Caco-2 (cell line): Measurements from ENCODE around the gene R3HDM2. TPM values are rescaled to one million over a fixed set of nuclear protein-coding genes. Genes with fewer than 3 reads are reported as not detected.

Source experiments
- BruUV-seq: library from RNA; stranded (reverse); fragments of 400-500 nt; replicated peaks from 2 replicates; lab custom pipeline; 2021; lab: Mats Ljungman, UMichigan
- CTCF ChIA-PET: fragments of 300-600 bp; sonication (Branson Sonifier 250); formaldehyde crosslinking; loops from one replicate; lab custom pipeline; 2022; ENCODE audit warnings: antibody characterized with exemption; lab: Charles Lee
- POLR2A ChIA-PET: fragments of 300-600 bp; sonication (Branson Sonifier 250); formaldehyde crosslinking; loops from one replicate; lab custom pipeline; 2022; ENCODE audit warnings: antibody characterized with exemption; lab: Charles Lee
- DNase-seq, 2 experiments: peaks; one replicate each; pipeline versions ENCODE4 v3.0.0 to v3.0.0-alpha.2; 2020 to 2022
- H3K27me3 ChIP-seq: replicated peaks from 2 replicates; pipeline ENCODE4 v1.6.0; 2011; ENCODE audit warnings: low read length; ENCODE audit not compliant: control insufficient read depth, insufficient read depth
- H3K36me3 ChIP-seq: 2 replicates; pipeline ENCODE4 v1.5.1; 2011; ENCODE audit warnings: low read length; ENCODE audit not compliant: control insufficient read depth, insufficient read depth
- H3K4me1 ChIP-seq: fragments of 250-450 bp; sonication (Bioruptor Pico); 2 replicates; pipeline ENCODE4 v1.5.1; 2020; ENCODE audit warnings: mild to moderate bottlenecking
- H3K4me3 ChIP-seq: 2 replicates; pipeline ENCODE4 v1.5.1; 2011; ENCODE audit warnings: low read depth, mild to moderate bottlenecking, control low read depth, low read length
- H3K9me3 ChIP-seq: fragments of 250-450 bp; sonication (Bioruptor Pico); 2 replicates; pipeline ENCODE4 v1.5.1; 2020; ENCODE audit warnings: mild to moderate bottlenecking, moderate library complexity
- H3K27ac Mint-ChIP-seq: one replicate; pipeline ENCODE4 v1.8.0; 2022; ENCODE audit warnings: mixed read lengths; ENCODE audit not compliant: unreplicated experiment
- H3K27me3 Mint-ChIP-seq: one replicate; pipeline ENCODE4 v1.8.0; 2022; ENCODE audit warnings: mixed read lengths; ENCODE audit not compliant: insufficient read depth, unreplicated experiment
- H3K36me3 Mint-ChIP-seq: one replicate; pipeline ENCODE4 v1.8.0; 2022; ENCODE audit warnings: mild to moderate bottlenecking, mixed read lengths; ENCODE audit not compliant: insufficient read depth, unreplicated experiment
- H3K4me1 Mint-ChIP-seq: one replicate; pipeline ENCODE4 v1.8.0; 2022; ENCODE audit warnings: low read depth, mixed read lengths; ENCODE audit not compliant: unreplicated experiment
- H3K4me3 Mint-ChIP-seq: one replicate; pipeline ENCODE4 v1.8.0; 2022; ENCODE audit warnings: mild to moderate bottlenecking, moderate library complexity, mixed read lengths; ENCODE audit not compliant: unreplicated experiment
- H3K9me3 Mint-ChIP-seq: one replicate; pipeline ENCODE4 v1.8.0; 2022; ENCODE audit warnings: mixed read lengths; ENCODE audit not compliant: unreplicated experiment
- CTCF ChIP-seq, 2 experiments: fragments of 200-600 bp in 1 of 2; IDR thresholded peaks; 1 replicate in 1 of 2; 2 replicates in 1 of 2; pipeline versions ENCODE4 v1.5.1 to v1.8.0; 2011 to 2022; ENCODE audit warnings: antibody characterized with exemption in 1 of 2, control low read depth in 1 of 2, inconsistent platforms in 1 of 2, low read depth in 1 of 2, low read length in 1 of 2, mild to moderate bottlenecking in 1 of 2, moderate library complexity in 1 of 2; ENCODE audit not compliant: insufficient read depth in 1 of 2, severe bottlenecking in 1 of 2, unreplicated experiment in 1 of 2
- intact Hi-C: fragments of 100-400 bp; cut with micrococcal nuclease; formaldehyde crosslinking; loops from one replicate; pipeline ENCODE4 v1.10.0; 2022; ENCODE audit not compliant: unreplicated experiment
- total RNA-seq: library from RNA; stranded (reverse); gene quantifications from 2 replicates; pipeline ENCODE4 v1.2.3, GENCODE V29; 2022

The R3HDM2 gene
- total RNA-seq, 1 experiment from 2014 or later = 33.7 TPM

GRCh38 chr12:57219205-57219992, 211.4 kb downstream of the R3HDM2 start:
- no TSS peak for BruUV-seq
- CTCF ChIA-PET = interaction anchor here (0.8 to 1.3 kb wide), 2 partner anchors 10 to 107 kb away, joined by 4 to 5 read pairs; partner anchors contain the start of gene SHMT2
- H3K27me3 ChIP-seq = peaks cover 10% of the 10 kb centered on the region
- H3K4me3 ChIP-seq = no peak overlapping the region
- Mint-ChIP-seq H3K27ac (no peak overlapping the region), H3K4me3 (peak overlapping the region; percentile 18), H3K9me3 (no peaks in the 10 kb centered on the region), H3K36me3 (peaks cover 28% of the 10 kb centered on the region), H3K27me3 (peaks cover 27% of the 10 kb centered on the region), H3K4me1 (peaks cover 30% of the 10 kb centered on the region)
- POLR2A ChIA-PET = interaction anchor here (4.5 kb wide), 1 partner anchor 10 kb away, joined by 26 read pairs; the partner anchor contains the start of gene SHMT2
- DNase-seq = no peak
- H3K4me1 ChIP-seq = peaks cover 10% of the 10 kb centered on the region
- no peak for TF ChIP-seq CTCF (IDR thresholded peaks at IDR 0.05; ENCODE audit: insufficient read depth in 1 of 2, low read depth in 1 of 2, low read length in 1 of 2, severe bottlenecking in 1 of 2, unreplicated experiment in 1 of 2)
- H3K36me3 ChIP-seq = no peaks in the 10 kb centered on the region
- intact Hi-C loops = no loop called here
- no peaks in the 10 kb centered on the region for H3K9me3 ChIP-seq

DNA sequence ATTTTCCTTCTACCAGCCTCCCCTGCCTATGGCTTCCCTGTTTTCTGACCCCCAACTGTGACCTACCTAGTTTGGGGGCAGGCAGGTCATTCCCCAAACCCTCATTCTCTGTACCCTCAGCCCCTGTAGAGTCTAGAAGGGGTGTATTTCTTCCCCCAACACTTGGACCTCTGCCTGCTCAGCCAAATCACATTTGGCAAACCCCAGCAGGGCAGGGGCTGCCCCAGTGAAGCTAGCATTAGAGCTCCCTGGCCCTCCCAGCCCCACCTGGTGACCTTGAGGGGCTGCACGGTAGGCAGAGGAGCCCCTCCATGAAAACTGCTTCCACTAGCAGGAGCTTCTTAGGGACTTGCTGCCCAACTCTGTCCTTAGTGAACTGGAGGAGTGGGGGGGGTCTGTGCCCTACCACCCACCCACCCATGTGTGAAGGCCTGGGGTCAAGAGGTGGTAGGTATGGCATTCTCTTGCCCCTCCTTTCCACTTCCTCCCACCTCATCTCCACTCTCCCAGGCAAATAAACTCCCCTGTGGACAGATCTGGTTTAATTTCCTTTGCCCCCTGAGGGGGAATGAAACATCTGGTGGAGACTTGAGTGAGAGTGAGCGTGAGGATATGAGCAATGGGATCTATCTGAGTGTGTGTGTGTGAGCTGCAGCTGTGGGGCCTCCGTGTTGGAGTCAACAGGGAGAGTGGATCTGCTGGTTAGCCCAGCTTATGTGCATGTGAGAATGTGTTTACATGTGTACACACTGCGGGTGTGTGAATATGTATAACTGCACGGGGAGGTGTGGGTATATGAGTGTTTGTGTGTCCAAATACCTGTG, 212.6 kb downstream of the R3HDM2 start:
- TSS peak; percentile 3 for BruUV-seq
- POLR2A ChIA-PET = interaction anchor here (0.6 to 4.5 kb wide), 2 partner anchors 11 to 203 kb away, joined by 9 to 26 read pairs; partner anchors contain the start of gene SHMT2
- H3K27ac Mint-ChIP-seq = no peak overlapping the region

More for the DNA sequence above, 212.6 kb downstream of the R3HDM2 start:
- Mint-ChIP-seq H3K4me1 (peaks cover 35% of the 10 kb centered on the region), H3K27me3 (peaks cover 27% of the 10 kb centered on the region), H3K36me3 (peaks cover 27% of the 10 kb centered on the region), H3K4me3 (peak overlapping the region; percentile 82), H3K9me3 (no peaks in the 10 kb centered on the region)
- H3K27me3 ChIP-seq = peaks cover 10% of the 10 kb centered on the region
- H3K9me3 ChIP-seq = no peaks in the 10 kb centered on the region
- no peak for DNase-seq
- H3K4me3 ChIP-seq = no peak overlapping the region
- TF ChIP-seq CTCF (IDR thresholded peaks at IDR 0.05; ENCODE audit: insufficient read depth in 1 of 2, low read depth in 1 of 2, low read length in 1 of 2, severe bottlenecking in 1 of 2, unreplicated experiment in 1 of 2) = no peak
- CTCF ChIA-PET = interaction anchor here (0.7 to 2.0 kb wide), 5 partner anchors 8 to 25 kb away, joined by 3 to 12 read pairs (median 6); partner anchors contain the start of gene SHMT2
- H3K4me1 ChIP-seq = peaks cover 20% of the 10 kb centered on the region
- intact Hi-C loops = no loop called here
- no peaks in the 10 kb centered on the region; the same call in 1 of the 2 replicates for H3K36me3 ChIP-seq
